SU-DHL-6 (cell line): ENCODE measurements around the gene PRDX2.

Experiments
- H2AFZ ChIP-seq: fragments of 200-600 bp; sonication (generic); 2 replicates; pipeline ENCODE4 v1.6.1; 2014; ENCODE audit warnings: low read depth, mild to moderate bottlenecking, moderate library complexity, mixed read lengths, antibody characterized with exemption, low read length; ENCODE audit not compliant: severe bottlenecking
- H3F3A ChIP-seq: fragments of 200-600 bp; shearing (Covaris generic); 2 replicates; pipeline ENCODE4 v1.6.0; 2016; ENCODE audit warnings: antibody characterized with exemption, mild to moderate bottlenecking; ENCODE audit not compliant: insufficient read depth
- H3K27ac ChIP-seq: fragments of 200-600 bp; sonication (generic); 2 replicates; pipeline ENCODE4 v1.5.1; 2016; ENCODE audit warnings: low read depth, mild to moderate bottlenecking, low read length, moderate library complexity, mixed read lengths
- H3K27me3 ChIP-seq: fragments of 200-600 bp; sonication (generic), shearing (Covaris generic); 2 replicates; pipeline ENCODE4 v1.6.0; 2014; ENCODE audit warnings: mild to moderate bottlenecking, low read length
- H3K36me3 ChIP-seq: fragments of 200-600 bp; sonication (generic); 2 replicates; pipeline ENCODE4 v1.6.1; 2014; ENCODE audit warnings: mild to moderate bottlenecking, low read length, mixed read lengths
- H3K4me2 ChIP-seq: fragments of 300-600, 200-600 bp; shearing (Covaris generic), sonication (generic); 2 replicates; pipeline ENCODE4 v1.6.0; 2014; ENCODE audit warnings: low read length, low read depth, mild to moderate bottlenecking; ENCODE audit not compliant: poor library complexity, severe bottlenecking
- H3K4me3 ChIP-seq: fragments of 200-600 bp; sonication (generic); 2 replicates; pipeline ENCODE4 v1.5.1; 2014; ENCODE audit warnings: antibody characterized with exemption, low read length, mild to moderate bottlenecking, mixed read lengths; ENCODE audit not compliant: insufficient read depth, poor library complexity, severe bottlenecking
- H3K79me2 ChIP-seq: fragments of 200-600 bp; sonication (generic); 2 replicates; pipeline ENCODE4 v1.6.1; 2014; ENCODE audit warnings: mild to moderate bottlenecking, low read length, moderate library complexity; ENCODE audit not compliant: insufficient read depth
- H3K9ac ChIP-seq: fragments of 200-600 bp; sonication (generic); 2 replicates; pipeline ENCODE4 v1.7.0; 2014; ENCODE audit warnings: mild to moderate bottlenecking, low read length
- H3K9me2 ChIP-seq: fragments of 200-600 bp; sonication (generic); replicated peaks from 2 replicates; pipeline ENCODE4 v1.6.1; 2014; ENCODE audit warnings: low read length; ENCODE audit not compliant: insufficient read depth
- H3K9me3 ChIP-seq: fragments of 200-600 bp; sonication (generic); 2 replicates; pipeline ENCODE4 v1.6.1; 2014; ENCODE audit warnings: low read length, mixed read lengths; ENCODE audit not compliant: insufficient read depth
- H4K20me1 ChIP-seq: fragments of 200-600 bp; sonication (generic); 2 replicates; pipeline ENCODE4 v1.6.1; 2014; ENCODE audit warnings: low read depth, mild to moderate bottlenecking, antibody characterized with exemption, low read length, moderate library complexity, mixed read lengths
- CTCF ChIP-seq: fragments of 200-600 bp; sonication (generic); IDR thresholded peaks from one replicate; pipeline ENCODE4 v1.5.1; 2017; ENCODE audit warnings: antibody characterized with exemption, mild to moderate bottlenecking, low read length, moderate library complexity; ENCODE audit not compliant: insufficient read depth, poor library complexity, severe bottlenecking
- EZH2phosphoT487 ChIP-seq: fragments of 200-600 bp; sonication (generic), shearing (Covaris generic); conservative IDR thresholded peaks from 2 replicates; pipeline ENCODE4 v1.6.1; 2018; ENCODE audit warnings: mild to moderate bottlenecking, antibody characterized with exemption, low read length, moderate library complexity, mixed read lengths

PRDX2 gene

GRCh38 chr19:12788042-12788681 is 13.4 kb downstream of the PRDX2 start:
- TF ChIP-seq EZH2phosphoT487, result no peak
- no peak for TF ChIP-seq CTCF
- Histone ChIP-seq H3K9me2 (no peaks in the 10 kb centered on the region), H3K27me3 (no peaks in the 10 kb centered on the region), H3K79me2 (no peaks in the 10 kb centered on the region), H4K20me1 (no peaks in the 10 kb centered on the region), H3K9me3 (no peaks in the 10 kb centered on the region), H3F3A (peaks cover 26% of the 10 kb centered on the region), H2AFZ (no peak overlapping the region), H3K4me3 (no peak overlapping the region), H3K9ac (no peak overlapping the region), H3K27ac (no peak overlapping the region), H3K36me3 (no peaks in the 10 kb centered on the region), H3K4me2 (no peak overlapping the region)

- H3K36me3 ChIP-seq, result no peaks in the 10 kb centered on the region
- H2AFZ ChIP-seq, result no peak overlapping the region
- TF ChIP-seq EZH2phosphoT487 (no peak), CTCF (no peak)
- H3K9me2 ChIP-seq, result no peaks in the 10 kb centered on the region
- H3K27ac ChIP-seq, result no peak overlapping the region
- no peaks in the 10 kb centered on the region for H3K9me3 ChIP-seq
- no peaks in the 10 kb centered on the region for H3K27me3 ChIP-seq
- no peak overlapping the region for H3K4me2 ChIP-seq
- H3K9ac ChIP-seq, result no peak overlapping the region
- H3K4me3 ChIP-seq, result no peak overlapping the region
- no peaks in the 10 kb centered on the region for H3K79me2 ChIP-seq
- H4K20me1 ChIP-seq, result no peaks in the 10 kb centered on the region
- H3F3A ChIP-seq, result peaks cover 19% of the 10 kb centered on the region
These were observed 14.1 kb downstream of the PRDX2 start for GRCh38 chr19:12787458-12787857.

GRCh38 chr19:12786952-12787351 is 14.6 kb downstream of the PRDX2 start:
- H3K4me3 ChIP-seq, result no peak overlapping the region
- no peak overlapping the region for H2AFZ ChIP-seq
- H3K36me3 ChIP-seq, result no peaks in the 10 kb centered on the region
- no peaks in the 10 kb centered on the region for H3K27me3 ChIP-seq
- no peaks in the 10 kb centered on the region for H3K9me2 ChIP-seq
- H3F3A ChIP-seq, result peaks cover 19% of the 10 kb centered on the region
- no peak for TF ChIP-seq EZH2phosphoT487
- TF ChIP-seq CTCF, result no peak
- H3K4me2 ChIP-seq, result no peak overlapping the region
- H4K20me1 ChIP-seq, result no peaks in the 10 kb centered on the region
- no peak overlapping the region for H3K27ac ChIP-seq
- no peaks in the 10 kb centered on the region for H3K79me2 ChIP-seq
- H3K9me3 ChIP-seq, result no peaks in the 10 kb centered on the region
- H3K9ac ChIP-seq, result no peak overlapping the region
